Liver (tissue), 9 donors: ENCODE measurements around the gene PTGIS. TPM values are rescaled to one million over a fixed set of nuclear protein-coding genes. Genes with fewer than 3 reads are reported as not detected.

Source experiments
- DNase-seq: peaks from one replicate; pipeline ENCODE4 v3.0.0-alpha.2; 2017; ENCODE audit warnings: low spot score
- H3K27ac ChIP-seq, 2 donors: one replicate each; pipeline ENCODE4 v1.7.0; 2013; ENCODE audit warnings: inconsistent platforms in 2 of 2, low read length in 2 of 2, control low read depth in 1 of 2, low read depth in 1 of 2, mild to moderate bottlenecking in 1 of 2
- H3K27me3 ChIP-seq, 4 donors: one replicate each; pipeline versions ENCODE4 v1.6.1 to v1.7.0; 2013; ENCODE audit warnings: low read length in 3 of 4, inconsistent platforms in 1 of 4, mild to moderate bottlenecking in 1 of 4, moderate library complexity in 1 of 4; ENCODE audit not compliant: control insufficient read depth in 4 of 4, insufficient read depth in 4 of 4
- H3K36me3 ChIP-seq, 4 donors: one replicate each; pipeline versions ENCODE4 v1.6.1 to v1.7.0; 2013; ENCODE audit warnings: low read length in 3 of 4, mild to moderate bottlenecking in 3 of 4, low read depth in 1 of 4, moderate library complexity in 1 of 4; ENCODE audit not compliant: control insufficient read depth in 4 of 4, insufficient read depth in 3 of 4
- H3K4me1 ChIP-seq, 4 donors: one replicate each; pipeline versions ENCODE4 v1.6.1 to v1.7.0; 2013; ENCODE audit warnings: low read length in 3 of 4, mild to moderate bottlenecking in 3 of 4, moderate library complexity in 1 of 4; ENCODE audit not compliant: control insufficient read depth in 4 of 4, insufficient read depth in 4 of 4
- H3K4me3 ChIP-seq, 3 donors: one replicate each; pipeline versions ENCODE4 v1.6.1 to v1.7.0; 2013; ENCODE audit warnings: low read length in 3 of 3, control low read depth in 1 of 3, low read depth in 1 of 3, mild to moderate bottlenecking in 1 of 3
- H3K9ac ChIP-seq, 2 donors: one replicate each; pipeline ENCODE4 v1.7.0; 2013; ENCODE audit warnings: low read length in 2 of 2, mild to moderate bottlenecking in 2 of 2, moderate library complexity in 2 of 2, control low read depth in 1 of 2, low read depth in 1 of 2
- H3K9me3 ChIP-seq, 4 donors: one replicate each; pipeline versions ENCODE4 v1.6.1 to v1.7.0; 2013; ENCODE audit warnings: low read length in 3 of 4; ENCODE audit not compliant: control insufficient read depth in 4 of 4
- EGR1 ChIP-seq, 2 donors: IDR thresholded peaks; 2 replicates each; pipeline ENCODE4 v1.6.1; 2016 to 2018; ENCODE audit warnings: antibody characterized with exemption in 2 of 2, low read depth in 2 of 2
- JUND ChIP-seq, 2 donors: IDR thresholded peaks; 2 replicates each; pipeline ENCODE4 v1.6.1; 2016; ENCODE audit warnings: antibody characterized with exemption in 2 of 2
- NR2F2 ChIP-seq: IDR thresholded peaks from 2 replicates; pipeline ENCODE4 v1.6.1; 2016; ENCODE audit warnings: antibody characterized with exemption
- RAD21 ChIP-seq, 2 donors: IDR thresholded peaks; 2 replicates each; pipeline ENCODE4 v1.6.1; 2016; ENCODE audit warnings: antibody characterized with exemption in 2 of 2, mild to moderate bottlenecking in 2 of 2
- RXRA ChIP-seq, 2 donors: IDR thresholded peaks; 2 replicates each; pipeline ENCODE4 v1.6.1; 2017 to 2018; ENCODE audit warnings: antibody characterized with exemption in 2 of 2, mild to moderate bottlenecking in 1 of 2
- SP1 ChIP-seq: IDR thresholded peaks from 2 replicates; pipeline ENCODE4 v1.6.1; 2018; ENCODE audit warnings: antibody characterized with exemption, mild to moderate bottlenecking
- YY1 ChIP-seq: IDR thresholded peaks from 2 replicates; pipeline ENCODE4 v1.6.1; 2016; ENCODE audit warnings: antibody characterized with exemption, mild to moderate bottlenecking
- WGBS: extraction: QIAGEN DNeasy Blood & Tissue Kit; methylation state at CpG from one replicate; pipeline ENCODE4 v1.1.7; 2013; 5-methylcytosine and 5-hydroxymethylcytosine counted together
- polyA plus RNA-seq, 2 donors: library from polyadenylated mRNA; stranded (reverse) in 1 of 2; unstranded in 1 of 2; fragments of 200-250 nt in 1 of 2; fragments of >200 nt in 1 of 2; fragmentation: Nextera tagmentation in 1 of 2; extraction: Ambion mirVana in 1 of 2; gene quantifications; one replicate each; pipeline versions ENCODE4 v1.2.1 to v1.2.3, GENCODE V29; 2013 to 2015
- total RNA-seq, 2 donors: library from RNA; depleted of rRNA; stranded (reverse); fragments of >200 nt; gene quantifications; one replicate each; pipeline ENCODE4 v1.2.3, GENCODE V29; 2014
- TF ChIP-seq, protein P1 (sequence below): IDR thresholded peaks from 2 replicates; pipeline ENCODE4 v1.6.1; 2016; ENCODE audit warnings: antibody characterized with exemption
- TF ChIP-seq, protein P2 (sequence below): IDR thresholded peaks from 2 replicates; pipeline ENCODE4 v1.6.1; 2016; ENCODE audit warnings: antibody characterized with exemption, mild to moderate bottlenecking
- TF ChIP-seq, protein P3 (sequence below): IDR thresholded peaks from 2 replicates; pipeline ENCODE4 v1.6.1; 2016; ENCODE audit warnings: antibody characterized with exemption
- donor health status: healthy.
- donor health status: healthy.
- donor health status: healthy.
- donor health status: healthy.
- donor health status: healthy.

Gene PTGIS
- total and polyA plus RNA-seq, 4 donors: 2.2 to 6.3 (median 3.8) TPM

DNA sequence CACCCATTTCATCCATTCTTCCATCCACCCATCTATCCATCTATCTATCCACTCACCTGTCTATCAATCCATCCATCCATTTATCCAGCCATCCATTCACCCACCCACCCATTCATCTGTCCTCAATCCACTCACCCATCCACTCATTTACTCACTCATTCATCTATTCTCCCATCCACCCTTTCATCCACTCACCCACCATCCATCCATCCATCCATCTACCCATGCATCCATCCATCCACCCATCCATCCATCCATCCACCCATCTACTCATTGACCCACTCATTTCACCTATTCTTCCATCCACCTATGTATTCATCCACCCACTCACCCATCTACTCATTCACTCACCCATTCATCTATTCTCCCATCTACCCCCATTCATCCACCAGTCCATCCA, 24.2 kb upstream of the PTGIS start:
- Histone ChIP-seq H3K36me3 (no peaks in the 10 kb centered on the region), H3K27me3 (no peaks in the 10 kb centered on the region), H3K4me1 (no peaks in the 10 kb centered on the region), H3K9me3 (no peaks in the 10 kb centered on the region), H3K27ac (no peak overlapping the region), H3K9ac (no peak overlapping the region), H3K4me3 (no peak overlapping the region)
- TF ChIP-seq, protein P1, sequence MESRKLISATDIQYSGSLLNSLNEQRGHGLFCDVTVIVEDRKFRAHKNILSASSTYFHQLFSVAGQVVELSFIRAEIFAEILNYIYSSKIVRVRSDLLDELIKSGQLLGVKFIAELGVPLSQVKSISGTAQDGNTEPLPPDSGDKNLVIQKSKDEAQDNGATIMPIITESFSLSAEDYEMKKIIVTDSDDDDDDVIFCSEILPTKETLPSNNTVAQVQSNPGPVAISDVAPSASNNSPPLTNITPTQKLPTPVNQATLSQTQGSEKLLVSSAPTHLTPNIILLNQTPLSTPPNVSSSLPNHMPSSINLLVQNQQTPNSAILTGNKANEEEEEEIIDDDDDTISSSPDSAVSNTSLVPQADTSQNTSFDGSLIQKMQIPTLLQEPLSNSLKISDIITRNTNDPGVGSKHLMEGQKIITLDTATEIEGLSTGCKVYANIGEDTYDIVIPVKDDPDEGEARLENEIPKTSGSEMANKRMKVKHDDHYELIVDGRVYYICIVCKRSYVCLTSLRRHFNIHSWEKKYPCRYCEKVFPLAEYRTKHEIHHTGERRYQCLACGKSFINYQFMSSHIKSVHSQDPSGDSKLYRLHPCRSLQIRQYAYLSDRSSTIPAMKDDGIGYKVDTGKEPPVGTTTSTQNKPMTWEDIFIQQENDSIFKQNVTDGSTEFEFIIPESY: no peak
- no peak for TF ChIP-seq SP1
- TF ChIP-seq, protein P2, sequence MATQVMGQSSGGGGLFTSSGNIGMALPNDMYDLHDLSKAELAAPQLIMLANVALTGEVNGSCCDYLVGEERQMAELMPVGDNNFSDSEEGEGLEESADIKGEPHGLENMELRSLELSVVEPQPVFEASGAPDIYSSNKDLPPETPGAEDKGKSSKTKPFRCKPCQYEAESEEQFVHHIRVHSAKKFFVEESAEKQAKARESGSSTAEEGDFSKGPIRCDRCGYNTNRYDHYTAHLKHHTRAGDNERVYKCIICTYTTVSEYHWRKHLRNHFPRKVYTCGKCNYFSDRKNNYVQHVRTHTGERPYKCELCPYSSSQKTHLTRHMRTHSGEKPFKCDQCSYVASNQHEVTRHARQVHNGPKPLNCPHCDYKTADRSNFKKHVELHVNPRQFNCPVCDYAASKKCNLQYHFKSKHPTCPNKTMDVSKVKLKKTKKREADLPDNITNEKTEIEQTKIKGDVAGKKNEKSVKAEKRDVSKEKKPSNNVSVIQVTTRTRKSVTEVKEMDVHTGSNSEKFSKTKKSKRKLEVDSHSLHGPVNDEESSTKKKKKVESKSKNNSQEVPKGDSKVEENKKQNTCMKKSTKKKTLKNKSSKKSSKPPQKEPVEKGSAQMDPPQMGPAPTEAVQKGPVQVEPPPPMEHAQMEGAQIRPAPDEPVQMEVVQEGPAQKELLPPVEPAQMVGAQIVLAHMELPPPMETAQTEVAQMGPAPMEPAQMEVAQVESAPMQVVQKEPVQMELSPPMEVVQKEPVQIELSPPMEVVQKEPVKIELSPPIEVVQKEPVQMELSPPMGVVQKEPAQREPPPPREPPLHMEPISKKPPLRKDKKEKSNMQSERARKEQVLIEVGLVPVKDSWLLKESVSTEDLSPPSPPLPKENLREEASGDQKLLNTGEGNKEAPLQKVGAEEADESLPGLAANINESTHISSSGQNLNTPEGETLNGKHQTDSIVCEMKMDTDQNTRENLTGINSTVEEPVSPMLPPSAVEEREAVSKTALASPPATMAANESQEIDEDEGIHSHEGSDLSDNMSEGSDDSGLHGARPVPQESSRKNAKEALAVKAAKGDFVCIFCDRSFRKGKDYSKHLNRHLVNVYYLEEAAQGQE: no peak
- no peak for TF ChIP-seq NR2F2
- TF ChIP-seq RXRA (IDR thresholded peaks at IDR 0.05): no peak
- no peak for TF ChIP-seq EGR1 (IDR thresholded peaks at IDR 0.05; ENCODE audit: low read depth in 2 of 2)
- DNase-seq: no peak

DNA sequence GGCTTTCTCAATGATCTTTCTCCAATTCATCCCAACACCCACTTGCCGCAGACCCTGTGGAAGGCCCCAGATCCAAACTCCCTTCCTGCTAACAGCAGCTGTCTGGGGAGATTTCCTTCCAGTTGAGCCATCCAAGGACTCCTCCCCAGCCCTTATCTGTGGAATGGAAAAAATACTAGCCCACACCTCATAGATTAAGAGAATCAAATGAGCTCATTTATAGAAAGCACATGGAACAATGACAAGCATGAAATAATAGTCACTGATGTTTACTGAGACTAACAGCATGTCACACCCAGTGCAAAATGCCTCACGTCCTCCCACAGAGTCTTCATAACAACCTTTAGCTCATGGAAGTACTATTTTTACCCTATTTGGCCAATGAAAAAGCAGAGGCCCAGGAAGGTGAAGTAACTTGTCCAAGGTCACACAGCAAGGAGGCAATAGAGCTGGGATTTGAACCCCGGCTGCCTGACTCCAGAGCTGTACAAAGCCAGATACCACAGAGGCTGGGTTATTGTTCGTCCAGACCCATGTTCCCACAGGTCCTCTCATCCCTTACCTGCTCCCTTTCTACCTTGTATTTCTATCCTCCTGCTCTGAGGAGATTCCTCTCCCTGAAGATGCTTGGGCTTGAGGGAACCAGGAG, 23.4 kb upstream of the PTGIS start:
- H3K36me3 ChIP-seq: no peaks in the 10 kb centered on the region
- DNase-seq: no peak
- no peaks in the 10 kb centered on the region for H3K9me3 ChIP-seq
- no peak for TF ChIP-seq EGR1 (IDR thresholded peaks at IDR 0.05; ENCODE audit: low read depth in 2 of 2)
- TF ChIP-seq JUND (IDR thresholded peaks at IDR 0.05): peak in 1 of 2 donors; percentile 22
- TF ChIP-seq NR2F2: peak; percentile 69
- TF ChIP-seq, protein P1: no peak
- TF ChIP-seq, protein P3, sequence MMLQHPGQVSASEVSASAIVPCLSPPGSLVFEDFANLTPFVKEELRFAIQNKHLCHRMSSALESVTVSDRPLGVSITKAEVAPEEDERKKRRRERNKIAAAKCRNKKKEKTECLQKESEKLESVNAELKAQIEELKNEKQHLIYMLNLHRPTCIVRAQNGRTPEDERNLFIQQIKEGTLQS: no peak
- TF ChIP-seq, protein P2: no peak
- no peak for TF ChIP-seq RAD21 (IDR thresholded peaks at IDR 0.05)
- no peak for TF ChIP-seq YY1
- peak overlapping the region in 1 of 2 donors; percentile 31 for H3K27ac ChIP-seq
- 79% methylated on average over 4 of the region's 4 CpGs for WGBS
- no peak overlapping the region for H3K4me3 ChIP-seq
- H3K9ac ChIP-seq: no peak overlapping the region
- H3K4me1 ChIP-seq: no peaks in the 10 kb centered on the region
- no peaks in the 10 kb centered on the region for H3K27me3 ChIP-seq
